ENCODE results near the gene LDHB.
"Not testable (repeated sequence)": the region's sequence is repeated elsewhere in the genome, so short reads cannot be mapped to it uniquely, and the experiment has no call there.

Gene LDHB

GRCh38 chr12:21606175-21606574 lies 51.5 kb downstream of the LDHB start:
- DNase-seq, result no peak

- no peak for DNase-seq
These were observed 53.2 kb downstream of the LDHB start, which contains the start of gene GYS2 for GRCh38 chr12:21604245-21605101. TSS of gene GYS2 (minus strand) at chr12:21604847. CDS start at chr12:21604592, 255 bp downstream.

GRCh38 chr12:21602774-21603173 lies 54.9 kb downstream of the LDHB start:
- DNase-seq, result no peak

- DNase-seq, result no peak
These were observed 57.4 kb downstream of the LDHB start for GRCh38 chr12:21600196-21600595.

- no peak for DNase-seq
These were observed 58.3 kb downstream of the LDHB start for GRCh38 chr12:21599143-21599999.

GRCh38 chr12:21598651-21599050 lies 59.0 kb downstream of the LDHB start:
- DNase-seq, result no peak

GRCh38 chr12:21595356-21595755 lies 62.3 kb downstream of the LDHB start:
- DNase-seq, result not testable (repeated sequence)

- DNase-seq, result no peak
These were observed 72.2 kb downstream of the LDHB start for GRCh38 chr12:21585485-21585884.
